Muscle of leg (tissue), 11 donors: ENCODE results near the gene AHDC1. TPM values are rescaled to one million over a fixed set of nuclear protein-coding genes. Genes with fewer than 3 reads are reported as not detected.

Experiments used
- DNase-seq: peaks from one replicate; pipeline ENCODE4 v3.0.0; 2013
- H3K27ac ChIP-seq: one replicate; pipeline ENCODE4 v1.5.1; 2013; ENCODE audit warnings: mild to moderate bottlenecking, low read length, control low read depth
- H3K27me3 ChIP-seq: one replicate; pipeline ENCODE4 v1.6.1; 2013; ENCODE audit warnings: low read length; ENCODE audit not compliant: control insufficient read depth, insufficient read depth
- H3K36me3 ChIP-seq: one replicate; pipeline ENCODE4 v1.6.1; 2013; ENCODE audit warnings: low read length; ENCODE audit not compliant: control insufficient read depth, insufficient read depth
- H3K4me1 ChIP-seq: one replicate; pipeline ENCODE4 v1.6.1; 2013; ENCODE audit warnings: low read length; ENCODE audit not compliant: control insufficient read depth, insufficient read depth
- H3K4me3 ChIP-seq: one replicate; pipeline ENCODE4 v1.5.1; 2013; ENCODE audit warnings: low read length, control low read depth
- H3K9me3 ChIP-seq: replicated peaks from 2 replicates; pipeline ENCODE4 v1.6.1; 2013; ENCODE audit warnings: low read depth, low read length; ENCODE audit not compliant: control insufficient read depth
- WGBS: methylation state at CpG from one replicate; pipeline ENCODE4 v1.1.5; 2013; ENCODE audit warnings: missing lambda C conversion rate; ENCODE audit not compliant: insufficient coverage; 5-methylcytosine and 5-hydroxymethylcytosine counted together
- polyA plus RNA-seq, 8 donors: library from polyadenylated mRNA; unstranded; fragments of 120-200 nt; gene quantifications; one replicate each; pipeline versions ENCODE4 v1.2.1 to v1.2.3, GENCODE V29; 2013; ENCODE audit warnings: inconsistent platforms in 1 of 8, low replicate concordance in 1 of 8; ENCODE audit not compliant: insufficient read length in 8 of 8, insufficient read depth in 1 of 8
- total RNA-seq: library from RNA; stranded (reverse); fragments of 120-200 nt; gene quantifications from one replicate; pipeline ENCODE4 v1.2.4, GENCODE V29; 2013

AHDC1 gene
- total and polyA plus RNA-seq, 9 donors, result 24.0 to 97.6 (median 86.5) TPM

DNA sequence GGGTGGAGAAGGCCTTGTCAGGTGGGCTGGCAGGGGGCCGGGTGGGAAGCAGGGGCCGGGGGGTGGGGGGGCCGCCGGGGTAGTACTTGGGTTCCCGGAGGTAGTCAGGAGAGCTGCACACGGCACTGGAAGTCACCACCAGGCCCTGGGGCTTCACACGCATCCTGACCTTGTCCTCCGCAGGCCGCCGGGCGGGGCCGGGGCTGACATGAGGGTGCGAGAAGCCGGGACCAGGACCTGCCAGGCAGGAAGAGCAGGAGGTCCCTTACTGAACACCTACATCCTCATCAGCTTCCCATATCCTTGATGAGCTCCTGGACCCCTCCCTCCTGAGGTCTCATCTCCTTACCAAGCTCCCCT is 52.0 kb downstream of the AHDC1 start:
- WGBS, result 87% methylated on average over 7 of the region's 14 CpGs
- H3K27ac ChIP-seq, result no peak overlapping the region
- DNase-seq, result no peak
- H3K4me3 ChIP-seq, result no peak overlapping the region
- H3K36me3 ChIP-seq, result peaks cover 88% of the 10 kb centered on the region
- H3K9me3 ChIP-seq, result no peaks in the 10 kb centered on the region
- no peaks in the 10 kb centered on the region for H3K27me3 ChIP-seq
- H3K4me1 ChIP-seq, result peaks cover 34% of the 10 kb centered on the region

DNA sequence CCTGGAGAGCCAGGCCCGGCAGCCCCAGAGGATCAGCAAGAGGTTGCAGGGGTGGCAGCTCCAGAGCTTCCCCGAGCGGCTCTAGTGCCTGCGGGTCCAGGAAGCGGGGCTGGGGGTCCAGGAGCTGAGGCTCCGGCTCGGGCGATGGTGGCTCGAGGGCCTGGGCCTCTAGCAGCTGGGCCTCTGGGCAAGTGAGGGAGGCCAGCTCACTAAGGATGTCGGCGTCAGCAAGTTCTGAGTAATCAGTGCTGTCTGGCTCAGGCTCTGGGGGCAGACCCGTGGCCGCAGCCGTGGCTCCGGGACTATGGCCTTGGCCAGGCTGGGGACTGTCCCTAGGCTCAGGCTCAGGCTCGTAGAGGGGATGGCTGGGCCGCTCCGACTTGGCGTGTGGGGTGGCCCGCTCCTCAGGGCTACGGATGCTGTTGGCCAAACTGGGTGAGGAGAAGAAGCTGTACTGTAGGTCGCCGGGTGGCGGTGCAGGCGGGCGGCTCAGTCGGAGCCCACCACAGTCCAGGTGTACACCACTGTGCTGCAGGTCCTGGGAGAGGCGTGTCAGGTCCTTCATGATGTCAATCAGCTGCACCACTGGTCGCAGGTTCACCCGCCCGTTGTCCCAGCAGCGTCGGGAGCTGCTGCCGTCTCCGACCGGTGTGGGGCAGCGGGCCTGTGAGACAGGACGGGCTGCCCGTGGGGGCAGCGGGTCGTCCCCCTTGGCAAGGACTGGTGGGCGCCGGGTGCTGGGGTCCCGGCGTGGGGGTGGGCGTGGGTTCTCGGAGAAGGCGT is 52.6 kb downstream of the AHDC1 start:
- no peak overlapping the region for H3K4me3 ChIP-seq
- no peak for DNase-seq
- H3K27ac ChIP-seq, result no peak overlapping the region
- 88% methylated on average over 41 of the region's 48 CpGs for WGBS
- peaks cover 34% of the 10 kb centered on the region for H3K4me1 ChIP-seq
- no peaks in the 10 kb centered on the region for H3K27me3 ChIP-seq
- no peaks in the 10 kb centered on the region for H3K9me3 ChIP-seq
- peaks cover 93% of the 10 kb centered on the region for H3K36me3 ChIP-seq

DNA sequence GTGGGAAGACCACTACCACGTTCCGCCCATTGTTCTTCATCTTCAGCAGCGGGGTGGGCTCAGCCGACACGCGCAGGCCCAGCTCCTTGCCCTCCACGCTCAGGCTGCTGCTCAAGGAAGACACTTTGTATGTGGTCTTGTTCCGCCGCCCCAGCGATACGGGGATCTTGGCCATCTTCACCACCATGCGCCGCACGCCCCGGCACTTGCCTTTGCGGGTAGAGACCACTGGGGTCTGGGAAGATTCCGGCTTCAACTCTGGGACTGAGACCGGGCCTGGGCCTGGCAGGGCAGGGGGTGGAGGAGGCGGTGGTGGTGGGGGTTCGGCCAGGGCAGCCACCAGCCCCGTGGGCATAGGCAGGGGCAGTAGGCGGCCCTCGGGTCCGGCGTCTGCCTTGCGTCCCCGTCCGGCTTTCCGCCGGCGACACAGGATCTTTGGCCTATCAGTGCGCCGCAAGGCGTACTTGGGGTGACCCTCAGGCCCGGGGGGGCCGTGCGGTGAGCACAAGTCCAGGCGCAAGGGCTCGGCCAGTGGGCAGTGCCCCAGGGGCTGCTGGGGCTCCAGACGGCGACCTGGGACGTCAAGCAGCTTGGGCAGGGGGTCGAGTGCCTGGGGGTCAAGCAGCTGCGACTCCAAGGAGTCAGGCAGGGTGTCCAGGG is 53.3 kb downstream of the AHDC1 start:
- no peak for DNase-seq
- Histone ChIP-seq H3K27me3 (no peaks in the 10 kb centered on the region), H3K9me3 (no peaks in the 10 kb centered on the region), H3K27ac (no peak overlapping the region), H3K36me3 (peaks cover 99% of the 10 kb centered on the region), H3K4me1 (peaks cover 34% of the 10 kb centered on the region), H3K4me3 (no peak overlapping the region)
- WGBS, result 96% methylated on average over 37 of the region's 44 CpGs

DNA sequence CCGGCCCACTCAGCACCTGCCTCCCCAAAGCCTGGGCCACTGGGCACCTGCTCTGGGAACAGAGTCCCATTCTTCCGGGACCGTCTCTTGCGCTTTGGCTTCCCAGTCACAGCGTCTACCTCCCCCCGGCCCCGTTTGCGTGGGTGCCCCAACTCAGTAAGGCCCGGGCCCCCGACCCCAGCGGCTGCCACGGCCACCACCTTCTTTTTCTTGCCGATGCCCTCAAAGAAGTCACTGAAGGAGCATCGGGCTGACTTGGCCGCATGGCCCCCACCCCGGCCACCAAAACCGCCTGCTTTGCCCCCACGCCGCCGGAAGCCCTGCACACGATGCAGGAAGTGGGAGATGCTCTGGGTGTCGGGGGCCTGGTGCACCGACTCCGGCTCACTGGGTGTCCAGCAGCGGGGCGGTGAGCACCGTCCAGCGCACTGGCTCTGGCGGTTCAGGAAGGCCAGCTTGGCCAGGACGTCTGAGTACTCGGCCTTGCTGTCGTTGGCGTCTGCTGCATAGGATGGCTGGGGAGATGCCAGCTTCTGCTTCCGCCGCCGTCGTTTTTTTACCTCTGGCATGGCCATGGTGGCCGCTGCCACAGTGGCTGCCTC is 54.0 kb downstream of the AHDC1 start:
- Histone ChIP-seq H3K9me3 (no peaks in the 10 kb centered on the region), H3K4me3 (no peak overlapping the region), H3K27ac (no peak overlapping the region), H3K36me3 (peaks cover 99% of the 10 kb centered on the region), H3K27me3 (no peaks in the 10 kb centered on the region), H3K4me1 (peaks cover 34% of the 10 kb centered on the region)
- WGBS, result 92% methylated on average over 38 of the region's 38 CpGs
- no peak for DNase-seq

DNA sequence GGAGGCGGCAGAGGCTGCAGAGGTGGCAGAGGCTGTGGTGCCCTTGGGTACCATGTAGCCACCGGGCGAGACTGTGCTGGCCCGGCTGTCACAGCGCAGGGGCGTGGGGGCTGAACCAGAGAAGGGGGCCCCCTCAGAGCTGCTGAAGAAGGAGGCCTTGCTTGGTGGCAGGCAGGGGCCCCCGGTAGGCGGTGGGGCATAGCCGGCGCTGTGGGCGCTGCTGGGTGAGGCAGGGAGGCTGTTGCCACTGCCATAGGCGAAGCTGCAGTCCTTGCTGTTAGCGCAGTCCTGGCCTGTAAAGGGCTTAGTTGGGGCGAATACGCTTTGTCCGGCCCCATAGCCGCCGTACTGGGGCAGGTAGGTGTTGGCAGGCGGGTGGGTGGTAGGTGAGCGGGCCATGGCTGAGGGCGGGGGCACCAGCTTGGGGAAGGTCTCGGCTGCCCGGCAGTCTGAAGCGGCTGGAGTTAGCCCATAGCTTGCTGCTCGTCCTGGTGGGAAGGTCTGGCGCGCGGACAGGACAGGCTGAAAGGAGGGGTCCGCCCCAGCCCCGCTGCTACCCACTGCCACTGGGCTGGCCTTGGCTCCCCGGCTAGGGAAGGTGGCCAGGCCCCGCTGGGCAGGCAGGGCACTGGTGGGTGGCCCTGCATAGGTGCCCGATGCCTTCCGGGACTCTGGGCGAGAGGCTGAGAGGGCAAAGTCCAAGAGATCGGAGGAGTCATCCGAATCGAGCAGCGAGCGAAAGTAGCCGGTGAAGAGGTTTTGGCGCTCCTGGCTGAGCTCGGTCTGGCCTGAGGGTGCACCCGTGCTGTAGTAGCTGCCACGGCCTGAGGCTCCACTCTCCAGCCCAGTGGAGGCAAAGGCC is 54.9 kb downstream of the AHDC1 start:
- Histone ChIP-seq H3K36me3 (peaks cover 99% of the 10 kb centered on the region), H3K4me1 (peaks cover 35% of the 10 kb centered on the region), H3K27ac (no peak overlapping the region), H3K9me3 (no peaks in the 10 kb centered on the region), H3K27me3 (no peaks in the 10 kb centered on the region), H3K4me3 (no peak overlapping the region)
- 91% methylated on average over 44 of the region's 45 CpGs for WGBS
- DNase-seq, result no peak

DNA sequence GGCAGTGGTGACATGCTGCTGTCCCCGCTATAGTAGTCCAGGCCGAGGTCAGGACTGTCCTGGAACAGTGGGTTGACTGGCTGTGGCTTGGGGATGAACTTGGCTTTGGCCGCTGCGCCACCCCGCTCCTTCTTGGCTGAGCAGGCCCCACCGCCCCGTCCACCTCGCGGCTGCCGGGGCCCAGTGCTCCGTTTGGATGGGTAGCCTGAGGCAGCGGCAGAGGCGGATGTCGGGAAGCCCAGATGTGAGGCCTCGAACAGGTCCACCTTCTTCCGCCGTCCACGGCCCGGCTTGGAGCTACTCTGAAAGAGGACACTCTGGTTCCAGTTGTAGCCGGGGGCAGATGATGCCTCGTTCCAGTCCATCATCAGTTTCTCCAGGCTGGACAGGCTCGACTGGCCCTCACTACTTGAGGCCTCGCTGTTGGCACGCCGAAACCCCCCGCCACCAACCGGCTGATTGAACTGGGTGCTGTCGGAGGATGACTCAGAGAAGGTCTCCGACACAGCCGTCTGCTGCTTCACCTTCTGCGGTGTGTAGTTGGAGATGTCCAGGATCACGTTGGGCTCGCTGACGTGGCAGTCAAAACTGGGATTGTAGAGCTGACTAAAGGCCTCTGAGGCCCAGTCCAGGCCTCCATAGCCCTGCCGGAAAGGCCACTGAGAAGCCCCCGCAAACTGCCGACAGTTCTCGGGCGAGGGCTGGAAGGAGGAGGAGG is 55.6 kb downstream of the AHDC1 start:
- Histone ChIP-seq H3K9me3 (no peaks in the 10 kb centered on the region), H3K4me1 (peaks cover 41% of the 10 kb centered on the region), H3K27ac (no peak overlapping the region), H3K27me3 (no peaks in the 10 kb centered on the region), H3K4me3 (no peak overlapping the region), H3K36me3 (peaks cover 97% of the 10 kb centered on the region)
- no peak for DNase-seq
- 82% methylated on average over 36 of the region's 39 CpGs for WGBS

DNA sequence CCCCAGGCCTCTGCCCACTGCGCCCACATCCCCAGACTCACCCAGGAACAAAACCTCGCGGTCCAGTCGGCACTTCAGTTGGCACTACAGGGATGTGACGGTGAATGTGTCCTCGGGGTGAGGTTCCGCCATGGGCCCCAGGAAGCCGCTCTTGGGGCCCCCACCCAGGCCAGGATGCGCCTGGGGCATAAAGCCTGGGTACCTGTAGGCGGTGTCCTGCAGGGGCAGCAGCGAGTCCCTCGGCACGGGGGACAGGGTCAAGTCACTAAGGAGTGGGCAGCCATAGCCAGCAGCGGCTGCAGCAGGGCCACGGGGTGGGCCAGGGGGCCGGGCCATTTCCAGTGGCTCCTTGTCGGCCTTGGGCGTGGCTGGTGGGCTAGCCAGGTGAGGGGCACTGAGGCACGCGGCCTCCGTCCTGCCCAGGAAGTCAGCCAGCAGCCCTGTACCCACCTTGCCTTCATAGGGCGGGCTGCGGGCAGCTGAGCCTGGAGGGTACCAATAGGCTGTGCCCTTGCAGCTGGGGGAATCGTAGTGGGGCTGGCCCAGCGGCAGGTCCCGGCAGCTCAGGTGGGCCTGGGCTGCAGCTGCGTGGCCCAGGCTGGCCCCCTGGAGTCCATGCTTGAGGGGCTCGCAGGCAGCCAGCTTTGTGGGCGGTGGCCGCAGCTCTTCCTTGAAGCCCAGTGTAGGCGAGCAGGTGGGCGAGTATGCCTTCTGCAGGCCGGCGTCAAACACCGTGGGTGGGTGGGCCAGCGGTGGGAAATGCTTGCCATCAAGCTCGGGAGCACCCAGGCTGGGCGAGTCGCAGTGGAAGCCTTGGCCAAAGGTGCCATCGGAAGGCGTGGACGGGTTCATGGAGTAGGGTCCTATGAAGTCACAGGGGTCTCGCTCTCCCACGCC is 56.5 kb downstream of the AHDC1 start:
- Histone ChIP-seq H3K27me3 (no peaks in the 10 kb centered on the region), H3K27ac (peak overlapping the region; percentile 13), H3K4me1 (peaks cover 48% of the 10 kb centered on the region), H3K4me3 (no peak overlapping the region), H3K9me3 (no peaks in the 10 kb centered on the region), H3K36me3 (peaks cover 97% of the 10 kb centered on the region)
- WGBS, result 89% methylated on average over 43 of the region's 44 CpGs
- no peak for DNase-seq

DNA sequence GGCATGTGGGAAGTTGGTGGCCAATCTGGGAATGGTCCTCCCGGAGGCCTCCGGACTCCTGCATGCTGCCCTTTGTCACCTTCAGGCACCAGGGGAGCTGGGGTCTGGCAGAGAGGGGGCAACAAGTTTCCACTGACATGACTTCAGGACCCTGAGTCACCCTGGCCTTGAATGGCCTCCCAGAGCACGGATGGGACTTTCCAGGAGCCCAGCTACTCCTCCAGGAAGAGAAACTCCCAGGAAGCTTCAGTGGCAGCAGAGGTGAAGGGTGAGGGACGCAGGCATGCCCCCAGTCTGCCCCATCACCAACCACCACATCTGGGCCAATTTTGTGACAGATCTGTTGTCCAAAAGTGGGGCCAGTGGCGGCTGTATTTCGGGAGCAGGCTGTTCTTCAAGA is 58.1 kb downstream of the AHDC1 start:
- peaks cover 94% of the 10 kb centered on the region for H3K36me3 ChIP-seq
- no peaks in the 10 kb centered on the region for H3K27me3 ChIP-seq
- H3K4me3 ChIP-seq, result no peak overlapping the region
- no peak for DNase-seq
- H3K9me3 ChIP-seq, result no peaks in the 10 kb centered on the region
- peaks cover 48% of the 10 kb centered on the region for H3K4me1 ChIP-seq
- 47% methylated on average over 5 of the region's 6 CpGs for WGBS
- peak overlapping the region; percentile 83 for H3K27ac ChIP-seq

DNA sequence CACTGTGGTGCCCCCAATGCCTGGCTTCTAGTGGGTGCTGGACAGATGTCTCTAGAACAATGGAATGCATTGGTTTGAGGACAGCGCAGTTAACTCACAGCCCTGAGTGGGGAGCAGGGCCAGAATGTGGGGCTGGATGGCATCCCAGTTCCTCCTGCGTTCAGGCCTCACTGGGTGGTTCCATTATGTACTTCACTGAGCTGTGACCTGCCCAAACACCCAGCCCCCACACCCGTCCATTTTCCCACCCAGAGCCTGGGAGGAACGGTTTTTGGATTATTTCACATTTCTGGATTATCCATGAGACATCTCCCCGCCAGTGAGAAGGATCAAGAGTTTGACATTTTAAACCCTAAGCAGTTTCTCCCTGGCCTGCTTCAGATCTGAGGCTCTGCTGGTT is 58.7 kb downstream of the AHDC1 start:
- H3K36me3 ChIP-seq, result peaks cover 93% of the 10 kb centered on the region
- peaks cover 53% of the 10 kb centered on the region for H3K4me1 ChIP-seq
- H3K4me3 ChIP-seq, result no peak overlapping the region
- no peaks in the 10 kb centered on the region for H3K9me3 ChIP-seq
- 50% methylated on average over 1 of the region's 5 CpGs for WGBS
- peak; percentile 90 for DNase-seq
- peak overlapping the region; percentile 83 for H3K27ac ChIP-seq
- H3K27me3 ChIP-seq, result no peaks in the 10 kb centered on the region
